IMR-90 (cell line): ENCODE data around the gene RPS2. TPM values are rescaled to one million over a fixed set of nuclear protein-coding genes. Genes with fewer than 3 reads are reported as not detected.

ENCODE experiments used
- ATAC-seq: fragments of 200-7000 bp; cut with Tn5 transposase; 2 replicates; pipeline ENCODE4 v1.9.1; 2020; ENCODE audit warnings: low read depth, mild to moderate bottlenecking, moderate library complexity
- BruUV-seq: library from RNA; stranded (reverse); fragments of 400-500 nt; replicated peaks from 2 replicates; lab custom pipeline; 2021; lab: Mats Ljungman, UMichigan
- CTCF ChIA-PET: fragments of 300-600 bp; formaldehyde crosslinking; extraction: SDS; loops from one replicate; lab custom pipeline; 2021; ENCODE audit warnings: antibody characterized with exemption; lab: Yijun Ruan, JAX
- POLR2A ChIA-PET: fragments of 300-600 bp; sonication (Branson Sonifier 250); formaldehyde crosslinking; loops from one replicate; lab custom pipeline; 2022; ENCODE audit warnings: antibody characterized with exemption; ENCODE audit not compliant: unreplicated experiment; lab: Charles Lee
- DNase-seq: peaks from one replicate; pipeline ENCODE4 v3.0.0; 2013
- H2AFZ ChIP-seq: replicated peaks from 2 replicates; pipeline ENCODE3; 2013; ENCODE audit warnings: low read length, mild to moderate bottlenecking; ENCODE audit not compliant: poor library complexity
- H2AK5ac ChIP-seq: 2 replicates; pipeline ENCODE4 v1.6.1; 2013; ENCODE audit warnings: low read depth, low read length, inconsistent platforms
- H2AK9ac ChIP-seq: replicated peaks from 2 replicates; pipeline ENCODE3; 2013; ENCODE audit warnings: mild to moderate bottlenecking, low read depth, low read length, moderate library complexity; ENCODE audit not compliant: poor library complexity
- H2BK120ac ChIP-seq: 2 replicates; pipeline ENCODE4 v1.6.1; 2013; ENCODE audit warnings: low read depth, low read length, inconsistent platforms
- H2BK15ac ChIP-seq: 3 replicates; pipeline ENCODE4 v1.6.1; 2013; ENCODE audit warnings: low read depth, low read length, inconsistent platforms
- H2BK20ac ChIP-seq: 2 replicates; pipeline ENCODE4 v1.6.1; 2013; ENCODE audit warnings: low read depth, mild to moderate bottlenecking, inconsistent platforms, low read length, moderate library complexity
- H2BK5ac ChIP-seq: 2 replicates; pipeline ENCODE4 v1.6.1; 2013; ENCODE audit warnings: mild to moderate bottlenecking, low read depth, low read length, inconsistent platforms; ENCODE audit not compliant: poor library complexity, severe bottlenecking
- H3K14ac ChIP-seq: replicated peaks from 2 replicates; pipeline ENCODE4 v1.6.1; 2013; ENCODE audit warnings: low read depth, low read length, inconsistent platforms
- H3K18ac ChIP-seq: 2 replicates; pipeline ENCODE4 v1.6.1; 2013; ENCODE audit warnings: low read depth, low read length, control low read depth
- H3K23ac ChIP-seq: 2 replicates; pipeline ENCODE4 v1.6.1; 2013; ENCODE audit warnings: low read depth, low read length, inconsistent platforms
- H3K27ac ChIP-seq: 2 replicates; pipeline ENCODE4 v1.5.1; 2013; ENCODE audit warnings: mild to moderate bottlenecking, control low read depth, low read length; ENCODE audit not compliant: insufficient read depth
- H3K27me3 ChIP-seq: 2 replicates; pipeline ENCODE4 v1.6.1; 2013; ENCODE audit warnings: low read length; ENCODE audit not compliant: control insufficient read depth, insufficient read depth
- H3K36me3 ChIP-seq: 2 replicates; pipeline ENCODE4 v1.6.1; 2013; ENCODE audit warnings: low read length, mixed read lengths; ENCODE audit not compliant: control insufficient read depth, insufficient read depth
- H3K4ac ChIP-seq: 2 replicates; pipeline ENCODE4 v1.6.1; 2013; ENCODE audit warnings: low read depth, low read length, inconsistent platforms
- H3K4me1 ChIP-seq: 2 replicates; pipeline ENCODE4 v1.6.1; 2013; ENCODE audit warnings: low read length, mixed read lengths; ENCODE audit not compliant: control insufficient read depth, insufficient read depth
- H3K4me2 ChIP-seq: 2 replicates; pipeline ENCODE4 v1.6.1; 2013; ENCODE audit warnings: low read depth, mild to moderate bottlenecking, control low read depth, low read length, moderate library complexity
- H3K4me3 ChIP-seq: 2 replicates; pipeline ENCODE4 v1.5.1; 2013; ENCODE audit warnings: low read depth, mild to moderate bottlenecking, control low read depth, low read length, moderate library complexity; ENCODE audit not compliant: insufficient read depth
- H3K56ac ChIP-seq: 2 replicates; pipeline ENCODE4 v1.6.1; 2013; ENCODE audit warnings: low read length, inconsistent platforms; ENCODE audit not compliant: insufficient read depth; ENCODE audit errors: extremely low read depth
- H3K79me1 ChIP-seq, 2 experiments: 2 replicates each; pipeline ENCODE4 v1.6.1; 2013; ENCODE audit warnings: low read length in 2 of 2, inconsistent platforms in 1 of 2, low read depth in 1 of 2
- H3K9ac ChIP-seq: 2 replicates; pipeline ENCODE4 v1.6.1; 2013; ENCODE audit warnings: low read depth, low read length, control low read depth
- H3K9me1 ChIP-seq: 2 replicates; pipeline ENCODE4 v1.6.1; 2013; ENCODE audit warnings: low read length, inconsistent platforms; ENCODE audit not compliant: insufficient read depth
- H3K9me3 ChIP-seq: 2 replicates; pipeline ENCODE4 v1.6.1; 2013; ENCODE audit warnings: low read length; ENCODE audit not compliant: control insufficient read depth, insufficient read depth
- H4K20me1 ChIP-seq: 2 replicates; pipeline ENCODE4 v1.6.1; 2013; ENCODE audit warnings: low read length, inconsistent platforms; ENCODE audit not compliant: insufficient read depth
- H4K5ac ChIP-seq: 2 replicates; pipeline ENCODE4 v1.6.1; 2013; ENCODE audit warnings: mild to moderate bottlenecking, low read depth, low read length, control low read depth
- H4K8ac ChIP-seq, 2 experiments: 2 replicates each; pipeline ENCODE4 v1.6.1; 2013; ENCODE audit warnings: low read depth in 2 of 2, low read length in 2 of 2, control low read depth in 1 of 2, inconsistent platforms in 1 of 2
- H4K91ac ChIP-seq: 2 replicates; pipeline ENCODE4 v1.6.1; 2013; ENCODE audit warnings: low read depth, low read length, inconsistent platforms; ENCODE audit not compliant: insufficient read depth
- CEBPB ChIP-seq: IDR thresholded peaks from 2 replicates; pipeline ENCODE4 v1.6.1; 2012; ENCODE audit warnings: low read depth, low read length, improper control_type of control experiment
- CHD1 ChIP-seq: IDR thresholded peaks from 2 replicates; pipeline ENCODE4 v1.6.1; 2012; ENCODE audit warnings: low read depth, low read length, improper control_type of control experiment
- FOS ChIP-seq: fragments of 150-350 bp; IDR thresholded peaks from 2 replicates; pipeline ENCODE4 v1.6.1; 2016; ENCODE audit warnings: low read depth, low read length
- MAFK ChIP-seq: IDR thresholded peaks from 2 replicates; pipeline ENCODE4 v1.6.1; 2012; ENCODE audit warnings: low read depth, low read length, improper control_type of control experiment
- MAZ ChIP-seq: IDR thresholded peaks from 2 replicates; pipeline ENCODE4 v1.6.1; 2012; ENCODE audit warnings: low read depth, mild to moderate bottlenecking, low read length, improper control_type of control experiment, moderate library complexity, borderline replicate concordance
- NFE2L2 ChIP-seq: fragments of 150-350 bp; IDR thresholded peaks from 2 replicates; pipeline ENCODE4 v1.6.1; 2016; ENCODE audit warnings: low read depth, mild to moderate bottlenecking, low read length
- POLR2A ChIP-seq: IDR thresholded peaks from 2 replicates; pipeline ENCODE4 v1.6.1; 2012; ENCODE audit warnings: mild to moderate bottlenecking, low read depth, low read length
- RAD21 ChIP-seq: IDR thresholded peaks from 2 replicates; pipeline ENCODE4 v1.6.1; 2012; ENCODE audit warnings: low read length, improper control_type of control experiment
- RCOR1 ChIP-seq: IDR thresholded peaks from 2 replicates; pipeline ENCODE4 v1.6.1; 2012; ENCODE audit warnings: mild to moderate bottlenecking, low read length, improper control_type of control experiment; ENCODE audit not compliant: insufficient replicate concordance
- SMC3 ChIP-seq: fragments of 150-350 bp; IDR thresholded peaks from 2 replicates; pipeline ENCODE4 v1.6.1; 2016; ENCODE audit warnings: low read depth, mild to moderate bottlenecking, antibody characterized with exemption, low read length, moderate library complexity
- WGBS, 2 experiments: methylation state at CpG; one replicate each; pipeline versions ENCODE4 v1.1.5 to v1.1.7; 2013; ENCODE audit warnings: missing lambda C conversion rate in 2 of 2; ENCODE audit not compliant: insufficient read length in 1 of 2; ENCODE audit errors: extremely low coverage in 2 of 2; 5-methylcytosine and 5-hydroxymethylcytosine counted together
- dilution Hi-C: fragments of 300-500 bp; cut with HindIII; formaldehyde crosslinking; loops from one replicate; pipeline ENCODE4 v1.14.3; 2018; ENCODE audit warnings: low sequenced_read_pairs; ENCODE audit not compliant: unreplicated experiment
- in situ Hi-C: fragments of 300-500 bp; cut with MboI; formaldehyde crosslinking; loops from 3 replicates; pipeline ENCODE4 v1.14.3; 2019; ENCODE audit warnings: low sequenced_read_pairs, inconsistent platforms, mixed read lengths
- intact Hi-C: fragments of 100-400 bp; cut with micrococcal nuclease; formaldehyde crosslinking; loops from 2 replicates; pipeline ENCODE4 v1.10.0; 2022
- polyA plus RNA-seq, 3 experiments: library from polyadenylated mRNA; depleted of rRNA; stranded (reverse); fragments of >200 nt; gene quantifications; 2 replicates each; pipeline ENCODE4 v1.2.3, GENCODE V29; 2012; ENCODE audit warnings: low replicate concordance in 1 of 3
- total RNA-seq: library from RNA; depleted of rRNA; stranded (reverse); fragments of >200 nt; gene quantifications from 2 replicates; pipeline ENCODE4 v1.2.3, GENCODE V29; 2012
- TF ChIP-seq, protein P1 (sequence below): fragments of 150-350 bp; IDR thresholded peaks from 2 replicates; pipeline ENCODE4 v1.6.1; 2017; ENCODE audit warnings: mild to moderate bottlenecking, antibody characterized with exemption, low read length, low read depth

Gene RPS2
- total and polyA plus RNA-seq, 2 of the 4 experiments (the other 2 are of a cell fraction) = 2,703 to 6,941 TPM

DNA sequence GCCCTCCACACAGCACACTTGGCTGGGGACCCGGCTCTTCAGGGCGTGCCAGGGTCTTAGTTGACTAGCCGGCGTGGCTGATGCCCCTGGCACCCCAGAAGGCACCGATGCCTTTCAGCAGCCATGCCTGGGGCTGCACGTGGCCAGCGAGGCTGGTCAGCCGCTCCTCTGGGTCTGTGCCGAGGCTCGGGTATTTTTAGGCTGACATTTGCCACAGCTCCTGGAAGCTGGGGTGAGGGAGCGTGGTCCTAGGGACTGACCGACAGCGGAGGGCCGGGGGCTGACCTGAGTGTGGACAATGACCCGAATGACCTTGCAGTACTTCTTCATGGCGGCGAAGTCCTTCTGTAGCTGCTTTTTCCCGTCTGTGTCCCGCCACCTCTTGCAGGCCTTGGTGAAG, 14.1 kb downstream of the RPS2 start:
- Histone ChIP-seq H3K4me3 (no peak overlapping the region), H2BK20ac (no peak overlapping the region), H2AK9ac (no peak overlapping the region), H4K20me1 (no peaks in the 10 kb centered on the region), H4K91ac (no peak overlapping the region), H3K27me3 (no peaks in the 10 kb centered on the region; the same call in 1 of the 2 replicates), H3K14ac (no peak overlapping the region), H4K5ac (no peak overlapping the region), H3K27ac (no peak overlapping the region), H2AK5ac (no peak overlapping the region), H2BK120ac (no peak overlapping the region), H3K79me1 (no peaks in the 10 kb centered on the region), H3K9ac (no peak overlapping the region), H3K18ac (no peak overlapping the region), H4K8ac (no peak overlapping the region), H3K4me2 (no peak overlapping the region), H3K4ac (no peak overlapping the region), H2BK15ac (no peak overlapping the region), H3K4me1 (no peaks in the 10 kb centered on the region), H3K23ac (no peak overlapping the region), H2BK5ac (no peak overlapping the region), H3K36me3 (no peaks in the 10 kb centered on the region), H3K9me1 (no peaks in the 10 kb centered on the region), H2AFZ (no peak overlapping the region), H3K9me3 (no peaks in the 10 kb centered on the region), H3K56ac (no peak overlapping the region)
- TF ChIP-seq, protein P1, sequence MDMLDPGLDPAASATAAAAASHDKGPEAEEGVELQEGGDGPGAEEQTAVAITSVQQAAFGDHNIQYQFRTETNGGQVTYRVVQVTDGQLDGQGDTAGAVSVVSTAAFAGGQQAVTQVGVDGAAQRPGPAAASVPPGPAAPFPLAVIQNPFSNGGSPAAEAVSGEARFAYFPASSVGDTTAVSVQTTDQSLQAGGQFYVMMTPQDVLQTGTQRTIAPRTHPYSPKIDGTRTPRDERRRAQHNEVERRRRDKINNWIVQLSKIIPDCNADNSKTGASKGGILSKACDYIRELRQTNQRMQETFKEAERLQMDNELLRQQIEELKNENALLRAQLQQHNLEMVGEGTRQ = no peak
- TF ChIP-seq MAZ = no peak
- no peak for TF ChIP-seq NFE2L2
- TF ChIP-seq FOS = no peak
- TF ChIP-seq RCOR1 = no peak
- no peak for TF ChIP-seq SMC3
- no peak for TF ChIP-seq POLR2A
- no peak for TF ChIP-seq RAD21
- TF ChIP-seq CEBPB = no peak
- no peak for TF ChIP-seq CHD1
- TF ChIP-seq MAFK = no peak
- ChIA-PET POLR2A (interaction anchor here (1.0 kb wide), 1 partner anchor 14 kb away, joined by 3 read pairs; the partner anchor contains the start of gene RPS2), CTCF (no interaction called here)
- intact Hi-C loops (no loop called here), in situ Hi-C loops (no loop called here), dilution Hi-C loops (no loop called here)
- no TSS peak for BruUV-seq
- ATAC-seq (no peak), DNase-seq (no peak)
- WGBS, 2 experiments = 70% methylated on average over 9 of the region's 19 CpGs; no CpG with 5 or more reads in 1 of the 2 experiments
